ENCODE measurements around the gene MARK1. TPM values are rescaled to one million over a fixed set of nuclear protein-coding genes. Genes with fewer than 3 reads are reported as not detected.

MARK1 gene
- total RNA-seq, result 6.1 and 9.5 TPM in 2 replicates

DNA sequence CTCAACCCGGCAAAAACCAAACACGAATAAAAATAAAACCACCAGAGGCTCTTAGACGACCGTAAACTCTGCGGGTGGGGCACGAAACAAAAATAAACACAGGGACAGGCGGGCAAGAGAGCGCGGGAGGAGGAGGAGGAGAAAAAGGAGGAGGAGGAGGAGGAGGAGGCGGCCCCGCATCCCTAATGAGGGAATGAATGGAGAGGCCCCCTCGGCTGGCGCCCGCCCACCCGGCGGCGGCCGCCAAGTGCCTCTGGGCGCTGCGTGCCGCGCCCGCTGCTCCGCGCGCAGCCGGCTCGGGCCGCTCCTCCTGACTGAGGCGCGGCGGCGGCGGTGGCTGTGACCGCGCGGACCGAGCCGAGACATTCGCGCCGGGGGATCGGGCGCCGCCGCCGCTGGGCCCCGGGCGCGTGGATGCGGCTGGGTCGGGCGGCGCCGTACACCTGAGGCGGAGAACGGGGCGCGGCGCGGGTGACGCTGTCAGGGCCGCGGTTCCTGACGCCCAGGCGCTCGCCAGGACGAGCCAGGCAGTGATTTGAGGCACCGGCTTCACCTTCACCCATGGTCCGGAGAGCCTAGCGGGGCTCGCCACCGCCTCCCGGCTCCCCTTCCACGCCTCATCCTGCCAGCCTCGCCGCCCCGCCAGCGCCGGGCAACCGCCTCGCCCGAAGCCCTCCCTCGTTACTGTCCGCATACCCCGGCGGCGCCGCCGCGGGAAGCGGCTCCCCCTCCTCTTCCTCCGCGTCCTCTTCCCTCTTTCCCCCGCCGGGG is at the start of gene MARK1:
MARK1 (plus strand) TSS at position 229 of the 771 bp plus-strand sequence. CDS start 687 bp downstream, outside the sequence.
- Histone ChIP-seq H3K27me3 (ENCODE audit: control insufficient read depth, insufficient read depth, low read length) (no peaks in the 10 kb centered on the region), H3K36me3 (ENCODE audit: control insufficient read depth, insufficient read depth, low read length) (no peaks in the 10 kb centered on the region), H3K4me3 (ENCODE audit: low read depth, low read length) (peak within 1 kb of the TSS; percentile 95)
- TF ChIP-seq, protein P1, sequence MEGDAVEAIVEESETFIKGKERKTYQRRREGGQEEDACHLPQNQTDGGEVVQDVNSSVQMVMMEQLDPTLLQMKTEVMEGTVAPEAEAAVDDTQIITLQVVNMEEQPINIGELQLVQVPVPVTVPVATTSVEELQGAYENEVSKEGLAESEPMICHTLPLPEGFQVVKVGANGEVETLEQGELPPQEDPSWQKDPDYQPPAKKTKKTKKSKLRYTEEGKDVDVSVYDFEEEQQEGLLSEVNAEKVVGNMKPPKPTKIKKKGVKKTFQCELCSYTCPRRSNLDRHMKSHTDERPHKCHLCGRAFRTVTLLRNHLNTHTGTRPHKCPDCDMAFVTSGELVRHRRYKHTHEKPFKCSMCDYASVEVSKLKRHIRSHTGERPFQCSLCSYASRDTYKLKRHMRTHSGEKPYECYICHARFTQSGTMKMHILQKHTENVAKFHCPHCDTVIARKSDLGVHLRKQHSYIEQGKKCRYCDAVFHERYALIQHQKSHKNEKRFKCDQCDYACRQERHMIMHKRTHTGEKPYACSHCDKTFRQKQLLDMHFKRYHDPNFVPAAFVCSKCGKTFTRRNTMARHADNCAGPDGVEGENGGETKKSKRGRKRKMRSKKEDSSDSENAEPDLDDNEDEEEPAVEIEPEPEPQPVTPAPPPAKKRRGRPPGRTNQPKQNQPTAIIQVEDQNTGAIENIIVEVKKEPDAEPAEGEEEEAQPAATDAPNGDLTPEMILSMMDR (IDR thresholded peaks at IDR 0.05; ENCODE audit: insufficient read depth, low read length, poor library complexity, severe bottlenecking), result no peak
- DNase-seq (ENCODE audit: low read depth), result no peak

DNA sequence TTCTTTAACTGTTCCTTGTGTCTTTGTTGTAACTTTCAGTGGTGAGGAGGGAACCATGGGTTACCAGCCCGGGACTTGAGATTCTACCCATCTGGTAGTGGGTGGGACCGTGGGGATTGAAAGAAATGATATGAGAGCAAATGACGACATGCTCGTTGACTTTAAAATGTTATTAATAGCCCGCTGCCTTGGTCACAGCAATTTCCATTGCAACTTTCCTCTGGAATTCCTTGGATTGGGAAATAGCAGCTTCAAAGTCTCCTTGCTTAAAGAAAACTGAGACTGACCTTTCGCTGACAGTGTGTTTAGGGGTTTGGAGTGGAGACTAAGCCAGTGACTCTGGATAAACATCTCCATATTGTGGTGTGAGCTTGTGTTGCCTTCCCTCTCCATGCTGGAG is 44.2 kb upstream of the MARK1 start:
- no peaks in the 10 kb centered on the region for H3K36me3 ChIP-seq (ENCODE audit: control insufficient read depth, insufficient read depth, low read length)
- no peak overlapping the region for H3K4me3 ChIP-seq (ENCODE audit: low read depth, low read length)
- DNase-seq (ENCODE audit: low read depth), result no peak
- TF ChIP-seq, protein P1 (IDR thresholded peaks at IDR 0.05; ENCODE audit: insufficient read depth, low read length, poor library complexity, severe bottlenecking), result no peak
- no peaks in the 10 kb centered on the region for H3K27me3 ChIP-seq (ENCODE audit: control insufficient read depth, insufficient read depth, low read length)

DNA sequence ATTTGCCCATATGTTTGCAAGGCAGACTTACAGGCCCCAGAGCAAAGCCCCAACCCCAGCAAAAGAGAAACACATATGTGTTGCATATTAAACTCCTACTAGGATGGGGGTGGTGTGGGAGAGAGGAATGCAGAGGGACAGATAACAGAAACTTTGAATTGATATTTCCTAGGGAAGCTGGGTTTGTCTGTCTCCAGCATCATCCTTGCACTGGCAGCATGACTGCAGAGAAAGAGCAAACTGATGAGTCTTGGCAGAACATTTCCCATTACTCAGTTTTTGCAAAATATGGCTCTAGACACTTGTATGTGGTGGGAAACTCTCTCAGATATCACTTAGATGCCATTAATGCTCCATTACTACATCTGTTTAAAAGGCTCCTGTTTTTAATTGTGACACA is 43.8 kb upstream of the MARK1 start:
- Histone ChIP-seq H3K4me3 (ENCODE audit: low read depth, low read length) (no peak overlapping the region), H3K27me3 (ENCODE audit: control insufficient read depth, insufficient read depth, low read length) (no peaks in the 10 kb centered on the region), H3K36me3 (ENCODE audit: control insufficient read depth, insufficient read depth, low read length) (no peaks in the 10 kb centered on the region)
- DNase-seq (ENCODE audit: low read depth), result no peak
- TF ChIP-seq, protein P1 (IDR thresholded peaks at IDR 0.05; ENCODE audit: insufficient read depth, low read length, poor library complexity, severe bottlenecking), result no peak

DNA sequence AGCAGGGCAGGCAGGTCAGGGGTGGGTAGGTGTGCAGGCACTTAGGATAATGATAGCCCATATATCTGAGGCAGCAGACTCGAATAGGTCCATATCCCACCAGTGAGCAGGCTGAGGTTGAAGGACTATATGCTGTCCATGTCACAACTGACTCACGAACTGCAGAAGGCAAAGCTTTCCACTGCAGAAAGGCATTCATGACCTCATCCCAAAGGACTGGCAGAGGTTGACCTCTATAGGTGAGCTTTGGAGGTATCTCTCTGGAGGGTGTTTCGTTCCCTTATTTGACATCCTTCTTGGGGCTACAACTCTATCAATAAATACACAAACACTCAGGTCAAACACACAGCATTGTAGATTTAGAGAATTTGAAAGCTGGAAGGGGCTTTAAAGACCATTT is 42.8 kb upstream of the MARK1 start:
- TF ChIP-seq, protein P1 (IDR thresholded peaks at IDR 0.05; ENCODE audit: insufficient read depth, low read length, poor library complexity, severe bottlenecking), result no peak
- DNase-seq (ENCODE audit: low read depth), result no peak
- Histone ChIP-seq H3K27me3 (ENCODE audit: control insufficient read depth, insufficient read depth, low read length) (no peaks in the 10 kb centered on the region), H3K36me3 (ENCODE audit: control insufficient read depth, insufficient read depth, low read length) (no peaks in the 10 kb centered on the region), H3K4me3 (ENCODE audit: low read depth, low read length) (no peak overlapping the region)

DNA sequence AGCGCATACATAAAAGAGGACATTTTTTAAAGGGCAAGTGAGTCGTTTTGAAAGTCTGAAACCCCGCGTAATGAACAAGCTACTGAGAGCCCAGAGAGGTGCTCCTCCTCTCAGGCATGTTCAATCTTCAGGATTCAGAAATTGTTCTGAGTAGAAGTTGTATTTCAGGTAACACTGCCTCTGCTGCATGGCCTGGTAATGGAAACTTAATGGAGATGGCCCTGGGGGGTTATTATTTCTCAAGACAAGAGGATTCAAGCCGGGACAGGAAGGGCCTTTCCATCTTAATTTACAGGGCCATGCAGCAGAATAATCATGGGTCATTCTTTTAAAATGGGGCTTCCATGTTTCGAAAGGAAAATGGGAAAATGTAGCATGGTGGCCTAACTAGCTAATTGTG is 42.1 kb upstream of the MARK1 start:
- H3K27me3 ChIP-seq (ENCODE audit: control insufficient read depth, insufficient read depth, low read length), result no peaks in the 10 kb centered on the region
- TF ChIP-seq, protein P1 (IDR thresholded peaks at IDR 0.05; ENCODE audit: insufficient read depth, low read length, poor library complexity, severe bottlenecking), result no peak
- DNase-seq (ENCODE audit: low read depth), result no peak
- H3K36me3 ChIP-seq (ENCODE audit: control insufficient read depth, insufficient read depth, low read length), result no peaks in the 10 kb centered on the region
- H3K4me3 ChIP-seq (ENCODE audit: low read depth, low read length), result no peak overlapping the region
